Measurements from ENCODE around the gene SYNE2.

SYNE2 gene

DNA sequence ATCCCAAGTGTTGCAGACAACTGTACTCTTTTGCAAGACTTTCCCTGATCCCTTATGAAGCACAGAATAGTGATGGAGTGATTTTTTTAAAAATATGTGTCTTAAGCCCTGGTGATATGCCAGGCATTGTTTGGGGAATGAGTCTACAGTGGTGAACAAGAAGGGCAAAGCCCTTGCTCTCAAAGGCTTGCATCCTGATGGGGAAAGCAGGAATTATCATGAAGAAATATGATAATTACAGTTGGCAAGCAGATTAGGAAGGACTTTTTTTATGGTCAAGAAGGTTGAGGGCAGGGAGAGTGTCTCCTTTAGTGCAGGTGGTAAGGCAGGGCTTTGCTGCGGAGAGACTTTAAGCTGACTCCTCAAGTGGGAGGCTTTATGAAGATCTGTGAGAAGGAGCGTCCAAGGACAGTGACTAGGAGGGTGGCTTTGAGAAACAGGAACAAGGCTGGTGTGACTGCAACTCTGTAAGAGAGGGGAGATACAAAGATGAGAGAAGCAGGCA lies 100.2 kb downstream of the SYNE2 start:
- DNase-seq (ENCODE audit: low spot score) = no peak

DNA sequence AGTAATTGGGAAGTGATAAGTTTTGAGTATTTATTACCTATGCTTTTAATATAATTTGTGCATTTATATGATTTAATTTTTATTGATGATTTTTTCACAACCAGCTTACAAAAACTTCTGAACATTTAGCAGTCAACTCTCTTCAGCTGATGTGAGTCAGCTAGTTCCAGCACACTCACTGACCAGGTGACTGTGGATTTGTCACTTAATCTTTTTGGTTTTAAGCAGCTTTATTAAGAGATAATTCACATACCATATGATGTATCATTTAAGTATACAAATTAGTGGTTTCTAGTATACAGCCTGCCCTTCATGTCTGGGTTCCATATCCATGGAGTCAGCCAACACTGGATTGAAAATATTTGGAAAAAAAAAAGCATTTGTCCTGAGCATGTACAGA lies 103.5 kb downstream of the SYNE2 start:
- peak; percentile 49 for DNase-seq (ENCODE audit: low spot score)

DNA sequence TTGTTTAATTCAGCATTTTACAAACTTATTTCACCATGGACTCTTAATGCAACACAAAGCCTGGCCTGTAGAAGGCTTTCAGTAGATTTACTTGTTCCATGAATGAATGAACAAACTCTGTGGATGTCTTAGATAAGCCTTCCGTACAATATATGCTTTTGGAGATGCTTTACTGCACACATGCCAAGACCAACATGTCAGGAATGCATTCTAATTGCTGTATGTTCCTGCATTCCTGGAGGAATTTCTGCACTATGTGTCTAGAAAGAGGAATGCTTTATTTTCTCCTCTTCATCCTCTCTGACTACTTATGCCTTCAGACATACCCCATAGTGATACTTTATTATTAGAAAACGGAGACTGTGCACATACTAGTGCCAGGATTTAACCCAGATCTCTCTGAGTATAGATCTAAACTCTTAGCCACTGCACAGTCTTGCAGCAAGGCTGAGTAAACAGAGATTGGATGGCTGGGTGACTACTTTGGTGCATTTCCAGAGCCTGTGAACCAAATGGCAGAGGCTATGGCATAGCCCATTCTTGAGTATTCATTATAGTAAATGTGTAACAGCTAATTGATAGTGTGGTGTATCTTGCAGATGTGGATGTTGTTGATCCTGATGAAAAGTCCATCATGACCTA lies 108.2 kb downstream of the SYNE2 start:
- peak; percentile 20 for DNase-seq (ENCODE audit: low spot score)

GRCh38 chr14:63962906-63963305 lies 110.1 kb downstream of the SYNE2 start:
- no peak for DNase-seq (ENCODE audit: low spot score)

- DNase-seq (ENCODE audit: low spot score) = no peak
Observed at GRCh38 chr14:63963439-63963838, 110.6 kb downstream of the SYNE2 start.

DNA sequence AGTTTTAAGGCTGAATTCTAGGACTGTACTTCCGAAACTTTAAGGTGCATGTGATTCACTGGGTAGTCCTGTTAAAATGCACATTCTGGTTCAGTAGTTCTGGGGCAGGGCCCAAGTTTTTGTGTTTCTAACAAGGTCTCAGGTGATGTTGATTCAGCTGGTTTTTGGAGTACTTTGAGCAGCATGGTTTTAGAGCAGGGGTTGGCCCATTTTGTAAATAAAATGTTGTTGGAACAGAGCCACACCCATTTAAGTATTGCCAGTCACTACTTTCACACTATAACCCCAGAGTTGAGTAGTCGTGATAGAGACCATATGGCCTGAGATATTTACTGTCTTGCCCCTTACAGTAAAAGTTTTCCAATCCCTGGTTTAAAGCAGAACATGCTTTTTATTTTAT lies 111.3 kb downstream of the SYNE2 start:
- no peak for DNase-seq (ENCODE audit: low spot score)

GRCh38 chr14:63966407-63966806 lies 113.6 kb downstream of the SYNE2 start:
- no peak for DNase-seq (ENCODE audit: low spot score)

DNA sequence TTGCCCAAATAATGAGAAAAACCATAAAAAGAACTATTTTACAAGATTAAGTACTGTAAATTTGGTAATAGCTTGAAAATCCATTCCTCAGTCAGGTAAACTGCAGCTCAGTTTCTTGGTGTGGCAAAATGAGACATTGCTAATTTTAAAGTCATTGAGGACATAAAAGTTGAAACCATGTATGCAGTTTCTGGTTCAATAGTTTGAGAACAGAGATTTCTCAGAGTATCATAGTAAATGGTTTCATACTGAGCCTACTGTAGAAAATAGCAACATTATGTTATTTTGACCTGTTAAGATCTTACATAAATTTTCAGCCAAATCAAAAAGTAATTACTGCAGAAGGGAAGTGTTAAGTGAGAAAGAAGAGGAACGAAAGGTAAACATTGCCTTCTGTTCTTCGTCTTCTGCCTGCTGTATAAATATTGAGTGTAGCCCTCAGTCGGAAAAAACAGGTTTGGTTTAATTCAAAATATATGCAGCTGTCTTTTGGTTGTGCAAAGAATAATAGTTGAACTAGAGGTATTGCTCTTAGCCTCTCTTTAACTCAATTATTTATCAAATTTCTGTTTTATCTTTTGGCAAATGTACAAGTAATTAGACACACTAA lies 119.6 kb downstream of the SYNE2 start:
- no peak for DNase-seq (ENCODE audit: low spot score)

DNA sequence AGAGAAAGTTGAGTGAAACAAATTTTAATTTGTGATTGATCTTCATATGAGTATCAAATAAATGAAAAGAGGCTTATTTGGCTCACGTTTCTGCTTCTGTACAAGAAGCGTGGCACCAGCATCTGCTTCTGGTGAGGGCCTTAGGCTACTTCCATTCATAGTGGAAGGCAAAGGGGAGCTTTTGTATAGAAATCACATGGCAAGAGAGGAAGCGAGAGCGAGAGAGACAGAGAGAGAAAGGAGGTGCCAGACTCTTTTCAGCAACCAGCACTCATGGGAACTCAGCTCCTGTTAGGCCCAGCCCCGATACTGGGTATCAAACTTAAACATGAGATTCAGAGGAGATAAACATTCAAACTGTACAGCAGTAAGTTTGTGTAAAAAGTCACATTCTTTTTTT lies 121.4 kb downstream of the SYNE2 start:
- DNase-seq (ENCODE audit: low spot score) = no peak

GRCh38 chr14:63981569-63981968 lies 128.8 kb downstream of the SYNE2 start:
- DNase-seq (ENCODE audit: low spot score) = no peak

GRCh38 chr14:63982156-63982555 lies 129.4 kb downstream of the SYNE2 start:
- no peak for DNase-seq (ENCODE audit: low spot score)

DNA sequence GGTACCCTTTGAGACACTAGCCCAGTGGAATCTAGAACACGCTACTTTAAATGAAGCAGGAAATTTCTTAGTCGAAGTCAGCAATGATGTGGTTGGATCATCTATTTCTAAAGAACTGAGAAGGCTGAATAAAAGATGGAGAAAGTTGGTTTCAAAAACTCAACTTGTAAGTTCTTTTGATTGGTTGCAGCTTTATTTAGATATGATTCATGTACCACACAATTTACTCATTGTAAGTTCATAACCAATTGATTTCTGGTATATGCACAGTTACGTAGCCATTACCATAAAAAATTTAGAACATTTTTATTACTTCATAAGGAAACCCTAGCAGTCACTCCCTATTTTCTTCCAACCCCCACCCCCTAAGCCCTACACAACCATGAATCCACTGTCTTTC lies 129.8 kb downstream of the SYNE2 start:
- no peak for DNase-seq (ENCODE audit: low spot score)

DNA sequence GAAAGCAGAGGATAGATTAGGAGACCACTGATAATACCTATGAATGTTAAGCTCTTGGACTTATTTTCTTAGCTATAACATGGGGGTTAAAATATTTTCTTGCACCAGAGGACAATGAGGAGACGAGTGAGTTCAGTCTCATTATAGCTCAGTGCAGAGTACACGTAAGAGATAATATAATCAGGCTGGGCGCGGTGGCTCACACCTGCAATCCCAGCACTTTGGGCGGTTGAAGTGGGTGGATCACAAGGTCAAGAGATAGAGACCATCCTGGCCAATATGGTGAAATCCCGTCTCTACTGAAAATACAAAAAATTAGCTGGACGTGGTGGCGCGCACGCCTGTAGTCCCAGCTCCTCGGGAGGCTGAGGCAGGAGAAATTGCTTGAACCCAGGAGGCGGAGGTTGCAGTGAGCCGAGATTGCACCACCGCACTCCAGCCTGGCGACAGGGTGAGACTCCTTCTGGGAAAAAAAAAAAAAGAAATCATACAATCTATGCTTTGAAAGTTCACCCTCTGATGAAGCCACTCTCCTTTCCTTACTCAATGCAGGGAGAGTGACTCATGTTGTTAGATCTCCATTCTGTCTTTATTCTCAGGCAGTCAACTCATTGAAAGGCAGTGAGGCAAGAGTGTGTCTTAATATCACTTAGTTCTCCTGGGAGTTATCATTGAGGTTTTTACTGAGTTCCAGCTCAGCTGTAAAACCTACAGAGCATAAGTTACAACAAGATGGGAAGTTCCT lies 134.2 kb downstream of the SYNE2 start:
- peak; percentile 59 for DNase-seq (ENCODE audit: low spot score)

DNA sequence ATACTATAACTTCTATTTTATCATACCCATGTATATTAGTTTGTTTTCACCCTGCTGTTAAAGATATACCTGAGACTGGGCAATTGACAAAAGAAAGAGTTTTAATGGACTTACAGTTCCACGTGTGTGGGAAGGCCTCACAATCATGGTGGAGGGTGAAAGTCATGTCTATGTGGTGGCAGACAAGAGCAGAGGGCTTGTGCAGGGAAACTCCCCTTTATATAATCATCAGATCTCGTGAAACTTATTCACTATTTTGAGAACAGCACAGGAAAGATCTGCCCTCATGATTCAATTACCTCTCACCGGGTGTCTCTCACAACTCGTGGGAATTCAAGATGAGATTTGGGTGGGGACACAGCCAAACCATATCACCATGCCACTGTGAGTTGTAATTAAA lies 135.8 kb downstream of the SYNE2 start:
- no peak for DNase-seq (ENCODE audit: low spot score)

DNA sequence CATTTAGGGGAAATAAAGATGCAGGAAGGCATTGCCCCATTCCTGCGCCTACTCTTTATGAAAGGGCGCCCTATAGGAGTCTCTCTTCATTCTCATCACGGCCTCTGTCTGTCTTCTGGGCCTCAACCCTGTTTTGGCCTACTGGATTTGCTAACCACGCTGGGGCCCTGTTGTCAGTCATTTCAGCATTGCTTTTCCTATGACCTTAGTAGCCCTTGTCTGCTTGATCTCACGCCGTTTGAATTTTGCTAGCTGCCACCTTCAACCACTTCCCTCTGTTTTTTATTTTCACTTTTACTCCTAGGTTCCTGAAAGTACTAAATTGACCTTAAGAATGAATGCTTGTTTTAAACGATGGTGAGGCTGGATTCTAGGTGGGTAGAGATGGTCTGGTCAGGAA lies 139.0 kb downstream of the SYNE2 start:
- DNase-seq (ENCODE audit: low spot score) = no peak

DNA sequence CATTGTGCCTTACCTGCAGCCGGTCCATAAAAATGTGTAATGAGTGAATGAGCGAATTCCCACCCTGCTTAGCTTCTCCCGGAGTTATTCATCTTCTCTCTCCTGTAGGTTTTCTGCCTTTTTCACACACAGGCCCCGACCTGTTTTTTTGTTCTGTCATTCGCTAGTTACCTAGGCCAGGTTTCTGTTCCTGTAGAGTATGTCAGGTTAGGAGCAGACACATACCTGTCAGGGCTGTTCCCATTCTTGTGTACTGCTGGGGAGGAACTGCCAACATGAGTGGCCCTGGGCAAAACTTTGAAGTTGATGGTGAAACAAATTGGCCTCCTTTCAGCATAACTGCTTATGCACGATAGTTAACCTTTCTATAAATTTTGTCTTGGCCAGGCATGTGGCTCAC lies 140.1 kb downstream of the SYNE2 start:
- DNase-seq (ENCODE audit: low spot score) = no peak

- no peak for DNase-seq (ENCODE audit: low spot score)
Observed at GRCh38 chr14:63993992-63994391, 141.2 kb downstream of the SYNE2 start.

GRCh38 chr14:63995285-63995684 lies 142.5 kb downstream of the SYNE2 start:
- no peak for DNase-seq (ENCODE audit: low spot score)

GRCh38 chr14:63996016-63996415 lies 143.2 kb downstream of the SYNE2 start:
- no peak for DNase-seq (ENCODE audit: low spot score)

DNA sequence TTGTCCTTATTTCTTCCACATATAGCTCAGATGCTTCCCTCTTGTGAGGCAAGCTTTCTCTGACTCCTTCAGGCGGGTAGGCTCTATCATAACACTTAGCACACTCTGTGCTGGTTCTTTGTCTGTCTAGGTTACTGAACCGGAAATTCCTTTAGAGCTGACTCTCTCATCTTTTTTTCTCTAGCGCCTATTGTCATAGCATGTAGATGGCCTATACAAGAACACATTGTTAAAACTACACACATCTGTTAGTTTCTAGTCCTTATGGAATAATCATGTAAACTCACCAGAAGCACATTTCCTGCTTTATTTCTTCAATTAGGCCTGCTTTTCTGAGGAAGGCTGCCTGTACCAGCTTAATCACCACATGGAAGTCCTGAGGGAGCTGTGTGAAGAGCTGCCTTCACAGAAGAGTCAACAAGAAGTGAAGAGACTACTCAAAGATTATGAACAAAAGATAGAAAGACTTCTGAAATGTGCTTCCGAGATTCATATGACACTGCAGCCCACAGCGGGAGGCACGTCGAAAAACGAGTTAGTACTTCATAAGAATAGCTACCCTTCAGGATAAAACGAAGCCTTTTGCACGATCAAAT lies 143.9 kb downstream of the SYNE2 start:
- DNase-seq (ENCODE audit: low spot score) = no peak

DNA sequence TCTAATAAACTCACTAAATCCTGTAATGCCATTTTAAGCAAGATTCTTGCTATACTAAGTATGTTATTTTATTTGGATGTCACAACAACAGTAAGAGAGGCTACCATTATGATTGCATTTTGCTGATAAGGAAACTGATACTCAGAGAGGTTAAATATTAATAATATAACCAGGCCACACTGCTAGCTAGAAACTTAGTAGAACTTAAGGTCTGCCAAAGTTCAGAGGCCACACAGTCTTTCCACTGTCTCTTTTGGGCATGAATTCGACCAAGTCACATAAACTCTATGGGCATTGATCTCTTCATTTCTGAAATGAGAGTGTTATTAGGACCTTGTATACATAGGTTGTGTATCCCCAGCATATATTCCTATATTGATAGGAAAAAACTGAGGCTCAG lies 147.9 kb downstream of the SYNE2 start:
- no peak for DNase-seq (ENCODE audit: low spot score)

DNA sequence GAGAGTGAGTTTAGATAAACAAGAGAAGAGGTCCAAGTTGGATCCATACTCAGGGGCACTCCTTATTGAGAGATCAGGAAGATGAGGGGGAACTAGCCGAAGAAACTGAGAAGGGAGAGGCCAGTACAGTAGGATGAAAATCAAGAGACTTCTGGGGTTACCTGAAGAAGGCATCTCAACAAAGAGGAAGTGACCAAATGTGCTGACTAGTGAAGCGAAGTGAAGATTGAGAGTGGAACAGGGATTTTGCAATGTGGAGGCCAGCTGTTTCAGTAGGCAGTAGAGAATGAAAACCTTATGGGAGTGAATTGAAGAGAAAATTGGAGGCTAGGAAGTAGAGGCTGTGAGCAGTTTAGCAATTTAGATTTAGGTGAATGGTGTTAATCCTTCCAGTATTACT lies 153.0 kb downstream of the SYNE2 start:
- no peak for DNase-seq (ENCODE audit: low spot score)

DNA sequence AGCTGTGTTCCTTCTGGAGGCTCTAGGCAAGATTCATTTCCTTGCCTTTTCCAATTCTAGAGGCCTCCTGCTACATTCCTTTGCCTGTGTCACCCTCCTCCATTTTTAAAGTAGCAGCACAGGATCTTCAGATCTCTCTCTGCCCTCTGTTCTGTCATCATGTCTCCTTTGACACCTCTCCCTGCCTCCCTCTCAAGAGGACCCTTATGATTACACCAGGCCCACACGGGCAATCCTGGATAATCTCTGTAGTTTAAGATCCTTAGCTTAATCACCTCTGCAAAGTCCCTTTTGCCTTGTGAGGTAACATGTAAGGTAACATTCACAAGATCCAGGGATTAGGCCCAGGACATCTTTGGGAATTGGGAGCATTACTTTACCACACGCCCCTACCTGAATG lies 155.2 kb downstream of the SYNE2 start:
- no peak for DNase-seq (ENCODE audit: low spot score)

Measured in kidney tubule cell (primary cell).